ENCODE results near the gene MROH7.

The MROH7 gene

DNA sequence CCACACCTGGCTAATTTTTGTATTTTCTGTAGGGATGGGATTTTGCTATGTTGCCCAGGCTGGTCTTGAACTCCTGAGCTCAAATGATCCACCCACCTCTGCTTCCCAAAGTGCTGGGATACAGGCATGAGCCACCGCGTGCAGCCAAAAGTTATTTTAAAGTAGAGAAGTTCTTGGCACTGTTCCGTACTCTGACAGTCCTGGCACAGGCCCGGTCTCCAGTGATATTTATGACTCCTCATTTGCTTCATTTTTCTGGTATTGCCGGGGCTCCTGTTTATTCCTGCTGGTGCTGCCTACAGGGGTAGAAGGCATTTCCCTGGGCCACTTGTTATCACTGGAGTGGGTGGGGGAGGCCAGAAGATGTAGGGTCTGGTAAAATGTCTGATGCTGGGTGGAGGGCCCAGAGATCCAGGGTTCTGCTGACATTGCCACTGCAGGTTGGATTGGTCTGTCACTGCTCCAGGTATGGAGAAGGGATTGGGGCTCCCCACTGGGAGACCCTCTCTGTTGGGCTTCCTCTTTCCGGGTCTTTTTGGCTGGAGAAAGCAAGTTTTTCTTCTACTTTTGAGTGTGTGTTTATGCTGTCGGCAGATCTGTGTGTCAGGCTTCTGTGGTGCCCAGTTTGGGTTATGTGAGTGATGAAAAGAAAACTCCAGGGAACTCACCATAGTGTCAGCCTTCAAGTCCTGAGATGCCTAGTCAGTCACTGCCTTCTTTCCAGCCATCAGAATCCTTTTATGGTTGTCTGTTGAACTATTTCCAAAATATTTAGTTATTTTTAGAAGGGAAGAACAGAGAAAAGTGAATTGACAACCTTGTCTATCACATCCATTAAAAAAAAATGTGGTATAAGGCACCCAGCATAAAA lies 4.5 kb downstream of the MROH7 start:
- DNase-seq (ENCODE audit: low spot score), result no peak
- TF ChIP-seq, protein P1, sequence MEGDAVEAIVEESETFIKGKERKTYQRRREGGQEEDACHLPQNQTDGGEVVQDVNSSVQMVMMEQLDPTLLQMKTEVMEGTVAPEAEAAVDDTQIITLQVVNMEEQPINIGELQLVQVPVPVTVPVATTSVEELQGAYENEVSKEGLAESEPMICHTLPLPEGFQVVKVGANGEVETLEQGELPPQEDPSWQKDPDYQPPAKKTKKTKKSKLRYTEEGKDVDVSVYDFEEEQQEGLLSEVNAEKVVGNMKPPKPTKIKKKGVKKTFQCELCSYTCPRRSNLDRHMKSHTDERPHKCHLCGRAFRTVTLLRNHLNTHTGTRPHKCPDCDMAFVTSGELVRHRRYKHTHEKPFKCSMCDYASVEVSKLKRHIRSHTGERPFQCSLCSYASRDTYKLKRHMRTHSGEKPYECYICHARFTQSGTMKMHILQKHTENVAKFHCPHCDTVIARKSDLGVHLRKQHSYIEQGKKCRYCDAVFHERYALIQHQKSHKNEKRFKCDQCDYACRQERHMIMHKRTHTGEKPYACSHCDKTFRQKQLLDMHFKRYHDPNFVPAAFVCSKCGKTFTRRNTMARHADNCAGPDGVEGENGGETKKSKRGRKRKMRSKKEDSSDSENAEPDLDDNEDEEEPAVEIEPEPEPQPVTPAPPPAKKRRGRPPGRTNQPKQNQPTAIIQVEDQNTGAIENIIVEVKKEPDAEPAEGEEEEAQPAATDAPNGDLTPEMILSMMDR (IDR thresholded peaks at IDR 0.05; ENCODE audit: extremely low read depth, missing control alignments), result no peak

DNA sequence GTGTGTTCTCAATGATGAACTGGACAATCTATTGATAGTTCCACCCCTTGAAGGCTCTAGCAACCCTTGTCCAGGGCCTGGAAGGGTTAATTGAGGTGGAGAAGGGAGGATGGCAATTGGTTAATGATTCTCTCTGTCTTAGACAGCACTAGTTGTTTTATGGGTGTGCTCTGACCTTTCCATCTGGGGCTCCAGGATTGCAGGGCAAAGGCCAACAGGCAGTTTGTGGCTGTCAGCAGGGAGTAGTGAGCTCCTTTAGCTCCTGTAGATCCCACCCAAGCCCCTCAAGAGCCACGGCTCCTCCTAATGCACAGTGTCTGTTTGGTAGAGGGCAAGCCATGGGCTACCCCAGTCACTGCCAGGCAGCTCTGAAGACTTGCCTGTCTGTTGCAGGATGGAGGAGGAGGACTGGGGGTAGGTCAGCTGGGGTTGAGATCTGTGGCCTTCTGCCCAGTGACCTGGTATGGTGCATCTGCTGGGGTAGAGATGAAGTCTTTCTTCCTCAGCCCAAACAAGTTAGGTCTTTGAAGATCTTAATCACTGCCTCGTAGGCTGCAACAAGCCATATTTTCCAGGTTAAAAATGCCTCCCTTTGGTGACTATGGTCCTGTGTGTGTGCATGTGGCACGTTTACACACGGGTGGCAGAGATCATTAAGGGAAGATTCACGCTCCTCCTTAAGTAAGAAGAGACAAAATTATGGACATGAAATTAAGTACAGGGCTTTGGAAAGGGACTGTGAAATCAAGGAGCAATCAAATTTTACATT lies 7.7 kb downstream of the MROH7 start:
- no peak for DNase-seq (ENCODE audit: low spot score)
- TF ChIP-seq, protein P1 (IDR thresholded peaks at IDR 0.05; ENCODE audit: extremely low read depth, missing control alignments), result no peak

DNA sequence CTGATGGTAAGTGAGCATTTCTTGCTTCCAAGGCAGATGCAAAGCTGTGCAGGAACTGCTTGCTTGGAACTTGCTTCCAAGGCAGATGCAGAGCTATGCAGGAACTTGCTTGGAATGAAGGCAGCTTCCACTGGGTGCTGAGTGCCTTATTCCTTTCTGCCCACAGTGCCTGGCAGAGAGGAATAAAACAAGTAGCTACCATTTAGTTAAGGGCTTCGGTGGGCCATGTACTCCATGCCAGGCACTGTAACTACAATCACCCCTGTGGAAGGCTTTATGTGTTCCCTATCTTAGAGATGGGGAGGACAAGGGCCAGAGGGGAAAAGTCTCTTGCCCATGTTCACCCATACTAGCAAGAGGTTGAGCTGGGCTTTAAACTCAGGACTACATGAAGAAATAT lies 8.3 kb downstream of the MROH7 start:
- TF ChIP-seq, protein P1 (IDR thresholded peaks at IDR 0.05; ENCODE audit: extremely low read depth, missing control alignments), result no peak
- DNase-seq (ENCODE audit: low spot score), result no peak

DNA sequence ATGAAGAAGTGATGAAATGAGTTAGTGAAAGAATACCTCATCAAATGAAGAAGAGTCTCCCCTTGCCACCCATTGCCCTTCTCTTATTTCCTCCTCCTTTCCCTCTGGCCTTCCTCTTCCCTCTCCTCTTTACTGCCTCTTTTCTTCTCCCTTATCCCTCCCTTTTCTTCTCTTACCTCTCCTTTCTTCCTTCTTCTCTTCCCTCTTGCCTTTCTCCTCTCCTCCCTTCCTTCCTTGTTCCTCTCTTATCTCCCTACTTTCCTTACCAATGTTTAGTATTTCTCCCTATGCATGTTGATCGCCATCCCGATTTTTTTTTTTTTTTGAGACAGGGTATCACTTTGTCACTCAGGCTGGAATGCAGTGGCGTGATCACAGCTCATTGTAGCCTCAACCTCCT lies 8.8 kb downstream of the MROH7 start:
- TF ChIP-seq, protein P1 (IDR thresholded peaks at IDR 0.05; ENCODE audit: extremely low read depth, missing control alignments), result no peak
- no peak for DNase-seq (ENCODE audit: low spot score)

DNA sequence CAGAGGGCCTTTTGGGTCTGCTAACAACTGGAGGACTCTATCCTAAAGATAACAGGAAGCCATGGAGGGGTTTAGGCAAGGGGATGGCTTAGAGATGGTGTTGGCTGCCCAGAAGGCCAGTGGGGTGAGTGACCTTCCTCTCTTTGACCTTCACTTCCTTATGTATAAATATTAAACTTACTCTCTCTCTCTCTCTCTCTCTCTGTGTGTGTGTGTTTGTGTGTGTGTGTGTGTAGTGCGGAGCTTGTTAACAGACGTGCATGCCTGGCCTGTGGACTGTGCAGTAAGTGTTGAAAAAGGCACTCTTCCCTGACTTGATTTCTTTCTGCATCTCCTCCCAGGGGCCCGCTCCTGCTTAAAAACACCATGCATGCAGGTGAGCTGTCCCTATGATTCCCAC lies 10.0 kb downstream of the MROH7 start:
- DNase-seq (ENCODE audit: low spot score), result no peak
- TF ChIP-seq, protein P1 (IDR thresholded peaks at IDR 0.05; ENCODE audit: extremely low read depth, missing control alignments), result no peak

DNA sequence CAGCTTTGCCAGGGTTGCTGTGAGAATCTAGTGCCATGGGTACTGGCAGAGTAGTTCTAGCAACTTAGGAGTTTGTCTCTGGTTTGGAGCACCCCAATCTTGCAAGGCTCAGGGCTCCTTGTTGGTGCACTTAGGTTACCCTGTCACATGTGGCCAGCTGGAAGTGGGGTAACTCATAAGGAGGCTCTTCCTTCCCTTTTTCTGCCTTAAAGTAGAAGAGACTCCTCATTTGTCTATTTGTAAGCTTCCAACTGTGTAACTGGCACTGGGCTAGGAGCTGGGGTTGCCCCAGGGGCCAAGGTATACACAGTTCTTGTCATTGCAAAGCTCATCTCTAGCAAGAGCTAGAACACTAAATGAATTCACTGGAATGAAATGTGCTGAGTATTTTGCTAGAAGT lies 10.6 kb downstream of the MROH7 start:
- no peak for DNase-seq (ENCODE audit: low spot score)
- TF ChIP-seq, protein P1 (IDR thresholded peaks at IDR 0.05; ENCODE audit: extremely low read depth, missing control alignments), result no peak

DNA sequence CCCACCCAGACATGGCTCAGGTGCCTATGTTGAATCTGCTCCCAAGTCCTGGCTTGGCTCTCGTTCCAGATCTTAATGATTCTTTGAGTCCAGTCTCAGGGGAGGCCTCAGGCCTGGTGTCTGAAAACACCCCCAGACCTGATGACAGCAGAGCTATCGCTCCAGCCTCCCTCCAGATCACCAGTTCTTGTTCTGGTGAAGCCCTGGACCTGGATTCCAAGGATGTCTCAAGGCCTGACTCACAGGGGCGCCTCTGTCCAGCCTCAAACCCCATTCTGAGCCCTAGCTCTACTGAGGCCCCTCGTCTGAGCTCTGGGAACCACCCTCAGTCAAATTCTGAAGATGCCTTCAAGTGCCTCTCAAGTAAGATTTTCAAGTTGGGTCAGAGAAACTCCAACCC lies 11.4 kb downstream of the MROH7 start:
- TF ChIP-seq, protein P1 (IDR thresholded peaks at IDR 0.05; ENCODE audit: extremely low read depth, missing control alignments), result no peak
- no peak for DNase-seq (ENCODE audit: low spot score)
